H9 (cell line): ENCODE data around the gene KDM1B. TPM values are rescaled to one million over a fixed set of nuclear protein-coding genes. Genes with fewer than 3 reads are reported as not detected.

ENCODE experiments used
- DNase-seq: peaks from one replicate; pipeline ENCODE4 v3.0.0-alpha.2; 2017
- H2AFZ ChIP-seq: one replicate; pipeline ENCODE4 v1.6.1; 2013; ENCODE audit warnings: mild to moderate bottlenecking, low read length, control low read depth, moderate library complexity
- H2AK5ac ChIP-seq: 2 replicates; pipeline ENCODE4 v1.6.1; 2013; ENCODE audit warnings: low read length, control low read depth, mixed read lengths; ENCODE audit not compliant: insufficient read length
- H2BK120ac ChIP-seq: one replicate; pipeline ENCODE4 v1.6.1; 2013; ENCODE audit warnings: low read depth, mild to moderate bottlenecking, low read length, control low read depth, inconsistent platforms; ENCODE audit not compliant: poor library complexity, severe bottlenecking
- H2BK12ac ChIP-seq: 2 replicates; pipeline ENCODE4 v1.6.1; 2013; ENCODE audit warnings: low read length, control low read depth, mixed read lengths, low read depth; ENCODE audit not compliant: insufficient read length
- H2BK15ac ChIP-seq: 2 replicates; pipeline ENCODE4 v1.6.1; 2013; ENCODE audit warnings: low read depth, low read length, control low read depth
- H2BK20ac ChIP-seq: one replicate; pipeline ENCODE4 v1.6.1; 2013; ENCODE audit warnings: low read depth, mild to moderate bottlenecking, low read length, control low read depth, inconsistent platforms; ENCODE audit not compliant: poor library complexity, severe bottlenecking
- H2BK5ac ChIP-seq: 2 replicates; pipeline ENCODE4 v1.6.1; 2013; ENCODE audit warnings: low read length, control low read depth, mixed read lengths; ENCODE audit not compliant: insufficient read length
- H3K14ac ChIP-seq: 2 replicates; pipeline ENCODE4 v1.6.1; 2013; ENCODE audit warnings: low read length, control low read depth; ENCODE audit not compliant: insufficient read depth
- H3K18ac ChIP-seq: 2 replicates; pipeline ENCODE4 v1.6.1; 2013; ENCODE audit warnings: low read depth, mild to moderate bottlenecking, mixed read lengths, low read length, control low read depth; ENCODE audit not compliant: insufficient read length
- H3K23ac ChIP-seq: 2 replicates; pipeline ENCODE4 v1.6.1; 2013; ENCODE audit warnings: low read length, control low read depth, mixed read lengths, low read depth; ENCODE audit not compliant: insufficient read length
- H3K23me2 ChIP-seq: 2 replicates; pipeline ENCODE4 v1.6.1; 2013; ENCODE audit warnings: low read depth, mild to moderate bottlenecking, mixed read lengths, low read length, control low read depth; ENCODE audit not compliant: insufficient read length, poor library complexity, severe bottlenecking
- H3K27ac ChIP-seq: 2 replicates; pipeline ENCODE4 v1.5.1; 2013; ENCODE audit warnings: low read length, control low read depth, mixed read lengths, low read depth; ENCODE audit not compliant: insufficient read length
- H3K27me3 ChIP-seq: 2 replicates; pipeline ENCODE4 v1.6.1; 2013; ENCODE audit warnings: low read length, control low read depth, inconsistent platforms; ENCODE audit not compliant: insufficient read depth
- H3K4ac ChIP-seq: 2 replicates; pipeline ENCODE4 v1.6.1; 2013; ENCODE audit warnings: low read depth, mild to moderate bottlenecking, control low read depth, inconsistent platforms, low read length, moderate library complexity
- H3K4me1 ChIP-seq: 2 replicates; pipeline ENCODE4 v1.6.1; 2013; ENCODE audit warnings: low read length, control low read depth, inconsistent platforms; ENCODE audit not compliant: insufficient read depth
- H3K4me2 ChIP-seq: 2 replicates; pipeline ENCODE4 v1.6.1; 2013; ENCODE audit warnings: low read length, control low read depth, mixed read lengths; ENCODE audit not compliant: insufficient read length, insufficient read depth
- H3K56ac ChIP-seq: 2 replicates; pipeline ENCODE4 v1.6.1; 2013; ENCODE audit warnings: low read depth, mild to moderate bottlenecking, mixed read lengths, low read length, control low read depth; ENCODE audit not compliant: insufficient read length
- H3K79me1 ChIP-seq: 2 replicates; pipeline ENCODE4 v1.6.1; 2013; ENCODE audit warnings: low read depth, mild to moderate bottlenecking, moderate library complexity, low read length, control low read depth, inconsistent platforms; ENCODE audit not compliant: insufficient read depth, poor library complexity, severe bottlenecking
- H3K79me2 ChIP-seq: 2 replicates; pipeline ENCODE4 v1.6.1; 2013; ENCODE audit warnings: low read length, control low read depth, inconsistent platforms; ENCODE audit not compliant: insufficient read depth
- H3K9ac ChIP-seq: 2 replicates; pipeline ENCODE4 v1.6.1; 2013; ENCODE audit warnings: low read length, control low read depth, mixed read lengths; ENCODE audit not compliant: insufficient read length; ENCODE audit errors: extremely low read depth
- H3K9me3 ChIP-seq: one replicate; pipeline ENCODE4 v1.6.1; 2013; ENCODE audit warnings: low read depth, low read length, inconsistent platforms; ENCODE audit not compliant: control insufficient read depth
- H3T11ph ChIP-seq: one replicate; pipeline ENCODE4 v1.6.1; 2013; ENCODE audit warnings: mild to moderate bottlenecking, low read length, control low read depth, inconsistent platforms
- H4K20me1 ChIP-seq: one replicate; pipeline ENCODE4 v1.6.1; 2013; ENCODE audit not compliant: control insufficient read depth, insufficient read length, insufficient read depth
- H4K5ac ChIP-seq: 2 replicates; pipeline ENCODE4 v1.6.1; 2013; ENCODE audit warnings: low read depth, mild to moderate bottlenecking, mixed read lengths, low read length, control low read depth; ENCODE audit not compliant: insufficient read length
- H4K8ac ChIP-seq: replicated peaks from 2 replicates; pipeline ENCODE4 v1.6.1; 2013; ENCODE audit warnings: low read length, control low read depth, mixed read lengths, low read depth; ENCODE audit not compliant: insufficient read length
- H4K91ac ChIP-seq: 2 replicates; pipeline ENCODE4 v1.6.1; 2013; ENCODE audit warnings: low read depth, mild to moderate bottlenecking, moderate library complexity, mixed read lengths, low read length, control low read depth; ENCODE audit not compliant: insufficient read length
- H3K27ac Mint-ChIP-seq, 3 experiments: 2 replicates in 2 of 3; 3 replicates in 1 of 3; pipeline ENCODE4 v1.8.0; 2020 to 2021; ENCODE audit warnings: mixed read lengths in 3 of 3, mild to moderate bottlenecking in 1 of 3, moderate library complexity in 1 of 3
- H3K27me3 Mint-ChIP-seq: 2 replicates; pipeline ENCODE4 v1.8.0; 2021; ENCODE audit warnings: low read depth, mild to moderate bottlenecking, moderate library complexity, mixed read lengths
- H3K36me3 Mint-ChIP-seq, 3 experiments: 2 replicates in 2 of 3; 3 replicates in 1 of 3; pipeline ENCODE4 v1.8.0; 2020 to 2021; ENCODE audit warnings: low read depth in 3 of 3, mixed read lengths in 3 of 3; ENCODE audit not compliant: insufficient read depth in 1 of 3
- H3K4me1 Mint-ChIP-seq, 2 experiments: 2 replicates each; pipeline ENCODE4 v1.8.0; 2020; ENCODE audit warnings: mixed read lengths in 2 of 2
- H3K4me3 Mint-ChIP-seq, 2 experiments: 2 replicates in 1 of 2; 3 replicates in 1 of 2; pipeline ENCODE4 v1.8.0; 2020 to 2021; ENCODE audit warnings: mild to moderate bottlenecking in 2 of 2, mixed read lengths in 2 of 2, moderate library complexity in 1 of 2
- H3K9me3 Mint-ChIP-seq, 2 experiments: 2 replicates in 1 of 2; 3 replicates in 1 of 2; pipeline ENCODE4 v1.8.0; 2020; ENCODE audit warnings: mild to moderate bottlenecking in 2 of 2, mixed read lengths in 2 of 2, moderate library complexity in 1 of 2
- total RNA-seq: library from RNA; stranded (reverse); gene quantifications from 2 replicates; pipeline ENCODE4 v1.2.1, GENCODE V29; 2021
- TF ChIP-seq, protein P1 (sequence below): fragments of 200-600 bp; sonication (generic); conservative IDR thresholded peaks from 3 replicates; pipeline ENCODE4 v1.8.0; 2021; ENCODE audit warnings: antibody characterized with exemption, mild to moderate bottlenecking

Gene KDM1B
- total RNA-seq, 1 experiment from 2014 or later: 5.4 TPM

DNA sequence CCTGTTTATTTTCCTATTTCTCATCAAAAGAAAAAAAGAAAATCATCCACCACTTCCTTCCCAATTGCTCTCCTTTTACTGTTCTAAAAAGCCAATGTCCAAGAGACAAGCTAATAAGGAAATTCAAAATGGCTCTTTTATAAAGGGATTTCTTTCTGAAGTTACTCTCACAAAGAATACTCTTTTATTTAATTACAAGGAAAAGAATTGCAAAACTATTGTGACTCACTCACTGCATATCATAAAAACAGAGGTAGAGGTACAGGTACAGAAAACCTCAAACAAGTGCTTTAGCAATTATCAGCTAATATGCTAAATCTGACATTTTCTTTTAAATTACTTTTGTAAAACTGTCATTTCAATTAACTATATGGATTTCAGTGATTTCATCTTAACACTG is 91.0 kb downstream of the KDM1B start:
- Mint-ChIP-seq H3K9me3 (no peaks in the 10 kb centered on the region), H3K27ac (peak overlapping the region in 1 of 3 experiments; percentile 89; a peak in 2 of 7 replicates), H3K27me3 (no peaks in the 10 kb centered on the region), H3K4me1 (peaks cover 14 to 24% of the 10 kb centered on the region in 2 experiments), H3K36me3 (peaks cover 64 to 88% (median 82%) of the 10 kb centered on the region in 3 experiments), H3K4me3 (no peak overlapping the region)
- no peak overlapping the region for H3K14ac ChIP-seq
- H2AK5ac ChIP-seq: no peak overlapping the region
- TF ChIP-seq, protein P1, sequence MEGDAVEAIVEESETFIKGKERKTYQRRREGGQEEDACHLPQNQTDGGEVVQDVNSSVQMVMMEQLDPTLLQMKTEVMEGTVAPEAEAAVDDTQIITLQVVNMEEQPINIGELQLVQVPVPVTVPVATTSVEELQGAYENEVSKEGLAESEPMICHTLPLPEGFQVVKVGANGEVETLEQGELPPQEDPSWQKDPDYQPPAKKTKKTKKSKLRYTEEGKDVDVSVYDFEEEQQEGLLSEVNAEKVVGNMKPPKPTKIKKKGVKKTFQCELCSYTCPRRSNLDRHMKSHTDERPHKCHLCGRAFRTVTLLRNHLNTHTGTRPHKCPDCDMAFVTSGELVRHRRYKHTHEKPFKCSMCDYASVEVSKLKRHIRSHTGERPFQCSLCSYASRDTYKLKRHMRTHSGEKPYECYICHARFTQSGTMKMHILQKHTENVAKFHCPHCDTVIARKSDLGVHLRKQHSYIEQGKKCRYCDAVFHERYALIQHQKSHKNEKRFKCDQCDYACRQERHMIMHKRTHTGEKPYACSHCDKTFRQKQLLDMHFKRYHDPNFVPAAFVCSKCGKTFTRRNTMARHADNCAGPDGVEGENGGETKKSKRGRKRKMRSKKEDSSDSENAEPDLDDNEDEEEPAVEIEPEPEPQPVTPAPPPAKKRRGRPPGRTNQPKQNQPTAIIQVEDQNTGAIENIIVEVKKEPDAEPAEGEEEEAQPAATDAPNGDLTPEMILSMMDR: no peak
- H3K23me2 ChIP-seq: no peaks in the 10 kb centered on the region
- no peak overlapping the region for H3T11ph ChIP-seq
- H3K4me2 ChIP-seq: no peak overlapping the region
- no peaks in the 10 kb centered on the region; the same call in 1 of the 2 replicates for H3K4me1 ChIP-seq
- H3K18ac ChIP-seq: no peak overlapping the region
- H3K27me3 ChIP-seq: no peaks in the 10 kb centered on the region
- H2BK12ac ChIP-seq: no peak overlapping the region
- no peaks in the 10 kb centered on the region; the same call in 1 of the 2 replicates for H3K79me2 ChIP-seq
- H2AFZ ChIP-seq: no peak overlapping the region
- H2BK15ac ChIP-seq: no peak overlapping the region
- H2BK5ac ChIP-seq: no peak overlapping the region
- H3K9ac ChIP-seq: no peak overlapping the region
- no peak overlapping the region for H3K27ac ChIP-seq
- no peak overlapping the region for H4K8ac ChIP-seq
- H3K56ac ChIP-seq: no peak overlapping the region
- no peak overlapping the region for H2BK20ac ChIP-seq
- no peaks in the 10 kb centered on the region for H3K9me3 ChIP-seq
- no peaks in the 10 kb centered on the region for H4K20me1 ChIP-seq
- no peak overlapping the region for H4K5ac ChIP-seq
- H2BK120ac ChIP-seq: no peak overlapping the region
- peaks cover 7% of the 10 kb centered on the region for H3K79me1 ChIP-seq
- no peak for DNase-seq
- H3K4ac ChIP-seq: no peak overlapping the region
- H4K91ac ChIP-seq: no peak overlapping the region
- H3K23ac ChIP-seq: no peak overlapping the region
